GM20000 (cell line): Measurements from ENCODE around the gene PPIB.

ENCODE experiments used
- DNase-seq: peaks from one replicate; pipeline ENCODE4 v3.0.0; 2012; ENCODE audit warnings: low spot score
- CTCF ChIP-seq: IDR thresholded peaks from 2 replicates; pipeline ENCODE4 v1.5.1; 2012; ENCODE audit warnings: mild to moderate bottlenecking, control low read depth; ENCODE audit errors: extremely low read depth, missing control alignments

PPIB gene

GRCh38 chr15:64144565-64145281, 18.1 kb downstream of the PPIB start:
- no peak for TF ChIP-seq CTCF

GRCh38 chr15:64144192-64144564, 18.6 kb downstream of the PPIB start:
- DNase-seq = no peak
- no peak for TF ChIP-seq CTCF

More at GRCh38 chr15:64144565-64145281, 18.1 kb downstream of the PPIB start:
- peak; percentile 85 for DNase-seq

- TF ChIP-seq CTCF = no peak
- DNase-seq = no peak
Measured at GRCh38 chr15:64143276-64143675, 19.5 kb downstream of the PPIB start.

- no peak for DNase-seq
- no peak for TF ChIP-seq CTCF
Measured at GRCh38 chr15:64141798-64142512, 20.9 kb downstream of the PPIB start.

- no peak for TF ChIP-seq CTCF
- no peak for DNase-seq
Measured at GRCh38 chr15:64138331-64138941, 24.4 kb downstream of the PPIB start.

GRCh38 chr15:64137226-64137833, 25.5 kb downstream of the PPIB start:
- no peak for TF ChIP-seq CTCF
- DNase-seq = no peak

- DNase-seq = no peak
- no peak for TF ChIP-seq CTCF
Measured at GRCh38 chr15:64136347-64136746, 26.5 kb downstream of the PPIB start.
